ENCODE data around the gene ADPRHL1.
"Not testable (repeated sequence)": the region's sequence is repeated elsewhere in the genome, so short reads cannot be mapped to it uniquely, and the experiment has no call there.

ADPRHL1 gene

DNA sequence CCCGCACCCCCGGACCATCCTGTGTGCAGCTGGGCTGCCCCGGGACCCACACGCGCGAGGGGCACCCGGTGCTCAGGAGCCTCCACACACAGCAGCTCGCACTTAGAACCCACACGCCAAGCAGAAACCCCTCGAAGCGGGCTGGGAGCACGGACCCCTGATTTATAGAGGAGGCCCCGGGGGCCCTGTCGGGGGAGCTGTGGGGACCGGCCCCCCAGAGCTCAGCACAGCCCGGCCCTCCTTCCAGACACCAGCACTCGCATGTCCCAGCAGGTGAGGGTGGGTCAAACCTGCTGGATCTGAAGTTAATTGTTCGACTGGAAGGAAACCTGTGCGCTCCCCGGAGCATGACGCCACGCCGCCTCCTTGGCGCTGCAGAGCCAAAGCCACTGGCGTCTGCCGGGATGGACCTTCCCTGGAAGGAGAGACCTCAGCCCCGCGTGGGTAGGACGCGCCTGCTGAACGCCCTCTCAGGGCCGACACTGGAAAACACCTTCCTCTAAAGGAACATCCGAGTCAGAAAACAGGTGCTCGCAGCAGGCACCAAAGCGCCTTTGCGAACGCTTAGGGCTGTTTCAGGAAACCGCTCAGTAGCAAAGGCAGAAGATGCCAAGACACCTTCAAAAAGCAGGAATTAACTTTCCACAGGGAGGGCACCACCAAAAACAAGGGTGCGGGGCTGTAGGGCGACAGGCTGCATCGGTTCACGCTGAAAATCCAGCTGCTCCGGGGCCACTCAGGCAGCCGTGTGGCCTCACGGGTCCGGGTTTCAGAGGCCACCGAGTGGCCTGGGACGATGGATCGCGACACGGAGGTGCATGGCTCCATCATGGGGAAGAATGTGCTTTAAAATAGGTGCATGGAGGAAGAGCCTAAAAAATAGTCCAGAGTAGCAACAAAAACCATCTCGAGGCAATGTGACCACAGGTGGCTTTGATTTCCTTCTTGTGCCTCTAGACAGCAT is 51.6 kb downstream of the ADPRHL1 start:
- DNase-seq (ENCODE audit: low read depth) = no peak

DNA sequence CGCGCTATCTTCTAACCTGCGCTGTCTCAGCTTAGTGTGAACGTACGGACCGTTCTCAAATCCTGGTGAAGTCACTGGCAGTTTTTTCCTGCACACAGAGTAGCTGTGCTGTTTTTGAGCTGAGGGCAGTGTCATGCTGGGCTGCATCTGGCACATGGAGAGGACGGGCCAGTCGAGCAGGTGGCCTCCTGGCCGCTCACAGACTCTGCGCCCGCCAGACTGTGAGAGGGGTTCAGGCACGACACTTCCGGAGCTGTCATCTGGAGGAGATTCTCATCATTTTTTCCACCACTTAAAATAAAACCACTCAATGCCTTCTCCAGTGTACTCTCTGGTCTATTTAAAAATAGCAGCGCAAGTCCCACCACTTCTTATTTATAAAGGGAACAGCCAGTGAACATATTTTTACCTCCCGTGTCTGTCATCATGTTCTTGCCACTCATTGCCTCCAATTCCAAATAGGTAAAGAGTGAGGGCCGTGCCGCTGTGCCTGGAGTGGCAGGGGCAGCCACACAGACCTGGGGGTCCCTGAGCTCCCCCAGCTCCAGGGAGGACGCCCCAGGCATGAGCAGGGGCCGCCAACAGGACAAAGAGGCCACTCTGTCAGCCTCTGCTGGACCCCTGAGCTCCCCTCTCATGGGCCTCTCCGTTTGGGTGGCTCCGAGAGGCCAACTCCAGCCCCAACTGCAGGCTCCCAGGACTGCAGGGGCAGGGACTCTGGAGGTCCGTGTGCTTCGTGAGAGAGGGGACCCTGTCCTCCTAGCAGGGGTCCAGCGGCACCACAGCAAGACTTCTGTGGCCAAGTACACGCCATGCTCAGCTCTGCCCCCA is 52.5 kb downstream of the ADPRHL1 start:
- DNase-seq (ENCODE audit: low read depth) = no peak

DNA sequence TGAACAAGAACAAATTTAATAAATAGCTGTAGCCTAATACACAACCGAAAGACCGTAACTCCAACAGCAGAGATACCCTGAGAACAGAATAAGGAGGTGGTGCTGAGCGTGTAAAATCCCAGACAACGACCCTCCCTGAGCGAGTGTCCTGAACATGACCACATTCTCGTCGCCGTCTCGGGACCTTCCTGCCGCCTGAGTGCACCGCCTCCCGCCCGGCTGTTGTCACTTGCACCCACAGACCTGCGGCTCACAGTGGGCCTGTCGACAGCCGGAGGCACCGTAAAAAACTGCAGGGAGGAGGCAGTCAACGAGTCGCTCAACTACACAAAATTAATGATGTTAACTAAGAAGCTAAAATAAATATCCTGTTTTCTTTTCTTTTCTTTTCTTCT is 53.5 kb downstream of the ADPRHL1 start:
- no peak for DNase-seq (ENCODE audit: low read depth)

DNA sequence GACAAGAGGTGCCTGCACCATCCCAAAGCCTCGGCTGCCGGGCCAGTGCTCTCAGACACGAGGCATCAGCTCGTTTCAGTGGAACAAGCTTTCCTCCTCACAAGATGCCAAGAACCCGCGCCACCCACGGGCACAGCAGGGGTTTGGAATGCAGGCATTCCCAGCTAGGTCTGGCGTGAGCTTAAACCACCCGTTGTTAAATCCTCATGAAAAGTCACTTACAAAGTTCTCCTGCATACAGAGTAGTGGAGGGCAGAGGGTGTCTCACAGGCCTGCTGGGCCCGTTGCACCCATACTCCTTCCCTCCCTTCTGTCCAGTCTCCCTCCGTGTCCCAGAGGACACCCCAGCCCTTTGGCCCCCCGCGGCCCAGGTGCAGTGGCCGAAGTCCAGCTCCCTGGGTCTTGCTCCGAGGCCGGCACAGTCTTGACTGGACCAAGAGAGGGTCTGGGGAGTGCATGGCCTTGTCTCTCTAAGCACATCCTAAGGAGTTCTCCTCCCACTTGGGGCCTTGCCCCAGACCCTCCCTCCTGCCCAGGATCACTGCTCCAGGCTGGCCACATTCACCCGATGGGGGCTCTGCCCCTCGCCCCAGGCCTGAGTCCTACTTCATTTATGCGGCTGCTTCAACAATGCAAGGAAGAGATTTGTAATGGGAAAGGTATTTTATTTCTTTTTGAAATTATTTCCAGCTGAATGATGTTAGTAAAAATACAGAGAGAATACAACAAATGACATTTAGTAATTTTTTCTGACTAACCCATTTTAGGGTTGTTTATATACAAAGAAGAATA is 54.1 kb downstream of the ADPRHL1 start:
- DNase-seq (ENCODE audit: low read depth) = no peak

DNA sequence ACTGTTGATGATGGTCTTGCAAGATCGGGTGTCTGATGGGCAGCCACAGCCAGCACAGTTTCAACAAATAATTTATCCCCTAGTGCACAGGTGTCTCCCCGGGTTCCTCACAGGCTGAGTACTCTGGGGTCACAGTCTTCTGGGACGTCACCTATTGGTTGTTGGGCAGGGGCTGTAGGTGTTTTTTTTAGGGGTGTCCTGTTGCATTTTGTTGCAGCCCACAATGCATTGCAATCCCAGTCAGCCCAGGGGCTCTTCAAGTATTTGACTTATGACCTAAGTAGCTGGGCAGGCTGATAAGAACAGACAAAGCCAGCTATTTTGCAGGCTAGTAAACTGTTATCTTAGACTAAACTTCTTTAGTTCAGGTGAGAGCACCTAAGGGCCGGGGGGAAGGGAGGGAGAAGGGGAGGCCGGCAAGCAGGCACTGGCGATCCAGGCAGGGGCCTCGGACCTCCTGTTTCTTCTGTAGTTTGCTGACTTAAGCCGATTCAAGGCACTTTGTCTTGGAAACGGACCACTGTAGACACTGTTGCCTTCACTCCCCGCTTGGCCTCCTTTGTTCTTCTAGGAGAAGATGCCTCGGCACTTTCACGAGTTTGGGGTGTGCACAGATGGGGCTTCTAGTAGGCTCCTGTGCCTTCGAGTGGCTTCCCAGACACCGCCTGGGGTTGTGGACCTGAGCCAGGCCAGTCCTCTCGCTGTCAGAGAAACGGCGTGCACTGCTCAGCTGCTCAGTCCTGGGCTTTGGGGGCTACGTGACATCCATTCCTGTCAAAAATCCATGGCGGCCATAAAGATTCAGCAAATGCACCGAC is 55.5 kb downstream of the ADPRHL1 start:
- DNase-seq (ENCODE audit: low read depth) = no peak

DNA sequence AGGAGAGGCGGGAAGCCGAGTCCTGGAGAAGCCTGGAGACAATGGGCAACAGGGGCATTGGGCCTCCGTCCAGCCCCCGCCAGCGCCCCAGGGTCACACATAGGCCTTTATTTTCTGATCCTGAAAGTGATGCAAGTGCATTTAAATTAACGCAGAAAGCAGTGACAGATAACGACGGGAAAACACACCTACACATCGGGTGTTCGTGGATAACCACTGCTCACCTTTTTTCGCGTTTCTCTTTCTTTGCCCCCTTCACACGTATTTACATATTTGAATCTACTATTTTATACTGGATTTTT is 59.0 kb downstream of the ADPRHL1 start:
- DNase-seq (ENCODE audit: low read depth) = no peak

DNA sequence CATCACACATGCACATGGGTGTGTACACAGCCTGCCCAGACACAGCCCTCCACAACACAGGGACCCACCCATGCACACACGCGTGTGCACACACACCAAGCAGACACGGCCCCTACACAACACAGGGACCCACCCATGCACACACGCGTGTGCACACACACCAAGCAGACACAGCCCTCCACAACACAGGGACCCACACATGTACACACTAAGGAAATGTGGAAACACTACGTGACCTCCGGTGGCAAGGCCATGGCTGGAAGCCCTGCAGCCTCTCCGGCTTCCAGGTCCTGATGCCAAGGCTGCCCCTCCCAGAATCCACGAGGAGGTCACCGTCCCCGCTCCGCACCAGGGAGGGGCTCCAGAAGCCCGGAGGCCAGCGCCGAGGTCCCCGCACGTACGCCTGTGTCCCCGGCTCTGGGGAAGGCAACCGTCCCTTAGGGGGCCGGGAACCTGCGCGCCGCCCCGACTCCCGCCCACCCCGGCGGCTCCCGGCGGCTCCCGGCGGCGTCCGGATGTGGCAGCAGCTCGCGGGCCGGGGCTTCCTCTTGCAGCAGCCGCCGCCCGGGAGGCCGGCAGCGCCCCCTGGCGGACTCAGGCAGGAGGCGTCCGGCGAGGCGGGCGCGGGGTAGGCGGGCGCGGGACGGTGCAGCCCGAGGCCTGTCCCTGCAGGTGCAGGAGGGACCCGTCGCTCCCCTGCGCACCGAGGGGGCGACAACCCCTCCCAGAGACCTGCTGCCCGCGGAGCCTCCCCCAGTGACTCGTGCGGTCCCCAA is 59.5 kb downstream of the ADPRHL1 start:
- no peak for DNase-seq (ENCODE audit: low read depth)

DNA sequence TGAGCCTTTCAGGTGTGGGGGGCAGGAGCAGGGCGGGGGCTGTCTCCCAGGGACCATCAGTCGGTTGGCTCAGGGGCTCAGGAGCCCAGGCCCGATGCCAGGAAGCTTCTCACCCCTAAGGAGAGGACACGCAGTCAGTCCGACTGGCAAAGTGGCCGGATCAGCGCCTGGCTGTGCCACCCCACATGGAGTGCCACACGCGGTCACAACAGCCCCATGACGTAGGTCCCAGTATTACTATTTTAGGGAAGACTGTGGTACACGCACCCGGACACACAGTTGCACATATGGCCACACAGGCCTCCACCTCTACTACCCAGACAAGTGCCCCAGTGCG is 60.1 kb downstream of the ADPRHL1 start:
- DNase-seq (ENCODE audit: low read depth) = no peak

DNA sequence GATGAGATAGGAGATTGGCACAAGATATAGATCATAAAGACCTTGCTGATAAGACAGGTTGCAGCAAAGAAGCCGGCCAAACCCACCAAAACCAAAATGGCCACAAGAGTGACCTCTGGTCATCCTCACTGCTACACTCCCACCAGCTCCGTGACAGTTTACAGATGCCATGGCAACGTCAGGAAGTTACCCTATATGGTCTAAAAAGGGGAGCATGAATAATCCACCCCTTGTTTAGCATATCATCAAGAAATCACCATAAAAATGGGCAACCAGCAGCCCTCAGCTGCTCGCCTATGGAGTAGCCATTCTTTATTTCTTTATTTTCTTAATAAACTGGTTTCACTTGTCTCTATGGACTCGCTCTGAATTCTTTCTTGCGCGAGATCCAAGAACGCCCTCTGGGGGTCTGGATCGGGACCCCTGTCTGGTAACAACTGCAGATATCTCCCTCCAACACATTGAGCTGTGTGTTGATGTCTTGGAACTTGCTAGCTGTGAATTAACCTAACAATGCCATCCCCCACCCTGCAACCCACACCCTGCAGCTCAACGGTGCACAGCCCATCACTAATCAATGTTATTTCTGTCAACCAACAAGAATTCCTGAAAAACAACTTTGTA is 62.3 kb downstream of the ADPRHL1 start:
- no peak for DNase-seq (ENCODE audit: low read depth)

DNA sequence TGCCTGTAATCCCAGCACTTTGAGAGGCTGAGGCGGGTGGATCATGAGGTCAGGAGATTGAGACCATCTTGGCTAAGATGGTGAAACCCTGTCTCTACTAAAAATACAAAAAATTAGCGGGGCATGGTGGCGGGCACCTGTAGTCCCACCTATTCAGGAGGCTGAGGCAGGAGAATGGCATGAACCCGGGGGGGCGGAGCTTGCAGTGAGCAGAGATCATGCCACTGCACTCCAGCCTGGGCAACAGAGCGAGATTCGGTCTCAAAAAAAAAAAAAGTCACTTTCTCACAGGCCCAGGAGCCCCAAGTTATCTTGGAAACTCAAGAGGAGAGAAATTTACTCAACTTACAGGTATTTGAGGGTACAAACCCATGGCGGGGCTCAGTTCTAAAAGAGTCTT is 63.7 kb downstream of the ADPRHL1 start:
- not testable (repeated sequence) for DNase-seq (ENCODE audit: low read depth)

DNA sequence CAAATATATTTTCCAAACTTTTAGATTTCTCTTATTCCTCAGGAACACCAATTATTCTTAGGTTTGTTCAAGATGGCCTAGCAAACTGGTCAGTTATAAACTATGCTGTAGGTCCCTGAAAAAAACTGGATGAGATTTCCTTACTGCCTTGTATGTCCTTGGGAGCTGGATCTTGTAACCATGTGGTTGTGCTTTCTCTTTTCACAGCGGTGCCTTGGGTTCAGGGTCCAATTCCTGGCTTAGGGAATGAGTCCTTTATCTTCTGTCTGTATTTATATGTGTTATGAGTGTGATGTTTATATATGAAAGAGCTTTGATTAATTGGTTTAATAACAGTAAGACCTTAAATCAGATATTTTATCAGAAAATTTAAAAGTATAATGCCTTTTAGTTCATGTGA is 65.9 kb downstream of the ADPRHL1 start:
- no peak for DNase-seq (ENCODE audit: low read depth)

DNA sequence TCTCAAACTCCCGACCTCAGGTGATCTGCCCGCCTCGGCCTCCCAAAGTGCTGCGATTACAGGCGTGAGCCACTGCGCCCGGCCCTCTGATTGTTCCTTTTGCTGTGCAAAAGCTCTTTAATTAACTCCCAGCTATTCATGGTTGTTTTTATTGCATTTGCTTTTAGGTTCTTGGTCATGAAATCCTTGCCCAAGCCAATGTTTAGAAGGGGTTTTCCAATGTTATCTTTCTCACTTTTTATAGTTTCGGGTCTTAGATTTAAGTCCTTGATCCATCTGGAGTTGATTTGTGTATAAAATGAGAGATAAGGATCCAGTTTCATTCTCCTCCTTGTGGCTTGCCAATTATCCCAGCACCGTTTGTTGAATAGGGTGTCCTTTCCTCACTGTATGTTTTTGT is 70.2 kb downstream of the ADPRHL1 start:
- no peak for DNase-seq (ENCODE audit: low read depth)

DNA sequence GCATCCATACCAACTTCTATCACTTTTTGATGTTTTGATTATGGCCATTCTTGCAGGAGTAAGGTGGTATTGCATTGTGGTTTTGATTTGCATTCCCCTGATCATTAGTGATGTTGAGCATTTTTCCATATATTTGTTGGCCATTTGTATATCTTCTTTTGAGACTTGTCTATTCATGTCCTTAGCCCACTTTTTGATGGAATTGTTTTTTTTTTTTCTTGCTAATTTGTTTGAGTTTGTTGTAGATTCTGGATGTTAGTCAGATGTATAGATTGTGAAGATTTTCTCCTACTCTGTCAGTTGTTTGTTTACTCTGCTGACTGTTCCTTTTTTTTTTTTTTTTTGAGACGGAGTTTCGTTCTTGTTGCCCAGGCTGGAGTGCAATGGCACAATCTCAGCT is 70.7 kb downstream of the ADPRHL1 start:
- DNase-seq (ENCODE audit: low read depth) = not testable (repeated sequence)

DNA sequence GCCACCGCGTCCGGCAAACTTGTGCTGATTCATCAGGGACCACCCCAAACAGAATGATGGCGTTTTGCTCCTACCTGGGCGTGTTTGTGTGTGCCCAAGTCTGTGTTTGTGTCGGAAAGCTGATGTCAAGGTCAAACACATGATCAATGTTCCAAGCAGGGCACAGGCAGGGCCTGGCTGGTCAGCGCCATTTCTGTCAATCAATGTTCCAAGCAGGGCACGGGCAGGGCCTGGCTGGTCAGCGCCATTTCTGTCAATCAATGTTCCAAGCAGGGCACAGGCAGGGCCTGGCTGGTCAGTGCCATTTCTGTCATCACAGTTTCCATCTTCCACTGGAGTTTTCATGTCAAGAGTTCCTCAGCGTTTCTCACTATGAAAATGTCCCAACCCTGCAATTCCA is 74.5 kb downstream of the ADPRHL1 start:
- no peak for DNase-seq (ENCODE audit: low read depth)

DNA sequence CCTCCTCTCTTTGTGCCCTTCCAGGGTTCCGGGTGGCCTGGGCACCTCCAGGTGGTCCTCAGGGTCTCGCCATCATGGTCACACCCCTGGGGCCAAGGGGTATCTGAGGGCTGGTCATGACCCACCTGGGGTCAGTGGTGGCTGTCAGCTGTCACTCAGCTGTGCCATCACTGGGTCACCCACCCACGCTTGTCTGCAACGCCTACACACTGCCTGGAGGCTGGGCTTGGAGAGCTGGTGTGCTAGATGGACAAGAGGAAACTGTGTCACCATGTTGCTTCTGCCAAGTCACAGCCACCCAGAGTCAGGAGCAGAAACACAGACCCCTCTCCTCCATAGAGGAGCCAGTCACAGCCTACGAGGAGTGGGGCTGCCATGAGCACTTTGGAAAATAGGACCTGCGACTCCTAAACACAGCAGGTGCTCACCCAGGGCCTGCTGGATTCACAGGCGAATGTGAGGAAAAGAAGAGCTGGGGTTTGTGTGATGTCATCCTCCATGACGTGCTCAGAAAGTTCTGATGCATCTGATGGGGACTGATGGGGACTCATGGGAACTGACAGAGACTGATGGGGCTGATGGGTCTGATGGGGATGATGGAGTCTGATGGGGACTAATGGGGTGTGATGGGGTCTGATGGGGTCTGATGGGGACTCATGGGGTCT is 78.6 kb downstream of the ADPRHL1 start:
- DNase-seq (ENCODE audit: low read depth) = no peak

DNA sequence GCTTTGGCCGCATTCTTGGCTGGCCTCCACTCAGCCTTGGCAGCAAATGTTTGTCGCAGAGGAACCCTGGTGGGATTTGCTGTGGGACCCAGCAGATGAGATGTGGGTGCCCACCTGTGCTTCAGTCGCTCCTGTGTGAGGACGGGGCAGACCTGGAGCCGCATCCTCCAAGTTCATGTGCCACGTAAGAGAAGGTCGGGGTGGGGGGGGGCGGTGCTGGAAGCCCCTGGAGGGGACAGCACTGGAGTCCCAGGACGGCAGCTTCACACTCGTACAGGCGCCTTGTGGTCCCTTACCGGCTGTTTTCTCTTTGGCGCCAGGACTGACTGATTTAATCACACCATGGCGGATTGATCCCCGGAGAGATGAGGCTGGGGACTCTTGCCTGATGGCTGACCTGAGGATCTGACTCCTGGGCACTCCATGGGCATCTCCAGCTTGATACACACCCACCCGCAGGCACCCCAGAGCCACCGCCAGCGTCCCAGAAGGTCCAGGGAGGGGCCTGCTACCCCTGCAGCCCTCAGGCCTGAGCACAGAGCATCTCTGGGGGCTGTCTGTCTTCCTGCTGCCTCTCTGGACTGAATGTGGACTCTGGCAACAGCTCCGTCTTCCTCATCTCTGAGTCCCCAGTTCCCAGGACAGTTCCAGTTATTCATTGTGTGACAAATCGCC is 79.3 kb downstream of the ADPRHL1 start:
- DNase-seq (ENCODE audit: low read depth) = no peak

DNA sequence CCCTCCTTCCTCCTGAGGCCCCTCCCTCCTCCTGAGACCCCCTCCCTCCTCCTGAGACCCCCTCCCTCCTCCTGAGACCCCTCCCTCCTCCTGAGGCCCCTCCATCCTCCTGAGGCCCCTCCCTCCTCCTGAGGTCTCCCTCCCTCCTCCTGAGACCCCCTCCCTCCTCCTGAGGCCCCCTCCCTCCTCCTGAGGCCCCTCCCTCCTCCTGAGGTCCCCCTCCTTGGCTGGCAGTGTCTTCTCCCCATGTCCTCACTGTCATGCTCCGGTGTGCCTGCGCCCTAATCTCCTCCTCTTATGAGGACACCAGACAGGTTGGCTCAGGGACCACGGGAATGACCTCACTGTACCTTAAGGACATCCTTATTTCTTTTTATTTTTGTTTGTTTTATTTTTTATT is 81.6 kb downstream of the ADPRHL1 start:
- not testable (repeated sequence) for DNase-seq (ENCODE audit: low read depth)

DNA sequence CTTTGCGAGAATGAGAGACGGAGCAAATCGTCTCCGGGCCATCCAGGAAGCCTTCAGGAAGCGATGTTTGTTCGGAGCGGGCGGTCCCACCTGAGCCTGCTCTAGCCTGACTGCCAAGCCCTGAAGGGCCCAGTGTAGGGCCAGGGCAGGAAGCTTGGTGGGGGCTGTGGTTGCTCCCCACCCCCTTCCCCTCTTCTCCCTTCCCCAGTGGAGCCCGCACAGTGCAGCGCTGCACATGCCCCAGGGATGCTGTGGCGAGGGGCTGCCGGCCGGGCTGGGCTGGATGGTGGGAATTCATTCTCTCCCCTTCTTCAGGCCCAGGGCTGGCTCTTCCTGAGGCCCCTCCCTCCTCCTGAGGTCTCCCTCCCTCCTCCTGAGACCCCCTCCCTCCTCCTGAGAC is 82.2 kb downstream of the ADPRHL1 start:
- DNase-seq (ENCODE audit: low read depth) = no peak

DNA sequence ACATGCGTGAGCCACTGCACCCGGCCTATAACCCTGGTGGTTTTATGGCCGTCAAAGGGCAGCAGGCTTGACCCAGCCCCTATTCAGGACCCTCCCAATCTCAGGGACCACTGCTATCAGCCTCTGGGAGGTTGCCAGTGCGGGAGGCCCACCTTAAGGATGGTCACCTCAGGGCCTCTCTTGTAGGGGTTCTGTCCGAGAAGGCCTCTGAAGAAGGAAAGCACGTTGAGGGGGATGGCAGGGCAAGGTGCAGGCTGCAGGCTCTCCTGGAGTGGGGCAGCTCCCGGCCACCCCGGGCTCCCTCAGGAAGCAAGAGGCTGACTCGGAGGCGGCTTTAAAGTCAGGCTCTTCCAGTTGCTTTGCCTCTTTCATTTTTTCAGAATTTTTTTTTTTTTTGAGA is 83.4 kb downstream of the ADPRHL1 start:
- no peak for DNase-seq (ENCODE audit: low read depth)

Measured in HS-27A (cell line).